Esophagus squamous epithelium (tissue), 5 donors: ENCODE data around the gene DUOXA2. TPM values are rescaled to one million over a fixed set of nuclear protein-coding genes. Genes with fewer than 3 reads are reported as not detected.
A peak's percentile ranks its signal among the peaks of the same experiment; 100 is the strongest.
"Not testable (repeated sequence)": the region's sequence is repeated elsewhere in the genome, so short reads cannot be mapped to it uniquely, and the experiment has no call there.

Experiments used
- DNase-seq: peaks from one replicate; lab custom pipeline; 2025; lab: John Stamatoyannopoulos, UW
- H3K27ac ChIP-seq, 4 donors: fragments of 200-600 bp; sonication (generic); one replicate each; pipeline ENCODE4 v1.5.1; 2016 to 2019; ENCODE audit warnings: mild to moderate bottlenecking in 1 of 4
- H3K27me3 ChIP-seq, 4 donors: fragments of 200-600 bp; sonication (generic); 1 replicate in 3 of 4; 2 replicates in 1 of 4; pipeline versions ENCODE4 v1.5.1 to v1.6.0; 2017 to 2021; ENCODE audit warnings: antibody characterized with exemption in 1 of 4
- H3K36me3 ChIP-seq, 3 donors: fragments of 200-600 bp; sonication (generic); one replicate each; pipeline ENCODE4 v1.5.1; 2016 to 2019
- H3K4me1 ChIP-seq, 3 donors: fragments of 200-600 bp; sonication (generic); one replicate each; pipeline ENCODE4 v1.5.1; 2017 to 2019
- H3K4me3 ChIP-seq, 4 donors: fragments of 200-600 bp; sonication (generic); 1 replicate in 3 of 4; 2 replicates in 1 of 4; pipeline ENCODE4 v1.5.1; 2016 to 2019; ENCODE audit warnings: mild to moderate bottlenecking in 2 of 4, moderate library complexity in 1 of 4
- H3K9me3 ChIP-seq, 3 donors: fragments of 200-600 bp; sonication (generic); one replicate each; pipeline ENCODE4 v1.5.1; 2016 to 2019
- CTCF ChIP-seq, 6 experiments: fragments of 450-650 bp in 4 of 6; fragments of 200-600 bp in 2 of 6; sonication (generic) in 2 of 6; IDR thresholded peaks; one replicate each; pipeline ENCODE4 v1.5.1; 2016 to 2019; ENCODE audit warnings: antibody characterized with exemption in 6 of 6, mild to moderate bottlenecking in 4 of 6, moderate library complexity in 4 of 6
- POLR2A ChIP-seq, 4 donors: fragments of 450-650 bp; IDR thresholded peaks; one replicate each; pipeline ENCODE4 v1.6.1; 2017; ENCODE audit warnings: antibody characterized with exemption in 4 of 4, mild to moderate bottlenecking in 4 of 4, moderate library complexity in 3 of 4
- WGBS, 2 donors: methylation state at CpG; one replicate each; pipeline ENCODE4 v1.1.5; 2018; 5-methylcytosine and 5-hydroxymethylcytosine counted together
- intact Hi-C: fragments of 100-400 bp; cut with DNase I; formaldehyde crosslinking; loops from one replicate; pipeline ENCODE4 v1.15.0; 2022
- total RNA-seq, 4 donors: library from RNA; depleted of rRNA; stranded (reverse); fragments of >200 nt; gene quantifications; one replicate each; pipeline ENCODE4 v1.1.0, GENCODE V29; 2016
- donor health status: DM: yes; HTN: yes; CAD: no.

The DUOXA2 gene
- total RNA-seq, 4 donors from 2014 or later: 6.3 to 20.6 (median 13.6) TPM; not detected in 1

DNA sequence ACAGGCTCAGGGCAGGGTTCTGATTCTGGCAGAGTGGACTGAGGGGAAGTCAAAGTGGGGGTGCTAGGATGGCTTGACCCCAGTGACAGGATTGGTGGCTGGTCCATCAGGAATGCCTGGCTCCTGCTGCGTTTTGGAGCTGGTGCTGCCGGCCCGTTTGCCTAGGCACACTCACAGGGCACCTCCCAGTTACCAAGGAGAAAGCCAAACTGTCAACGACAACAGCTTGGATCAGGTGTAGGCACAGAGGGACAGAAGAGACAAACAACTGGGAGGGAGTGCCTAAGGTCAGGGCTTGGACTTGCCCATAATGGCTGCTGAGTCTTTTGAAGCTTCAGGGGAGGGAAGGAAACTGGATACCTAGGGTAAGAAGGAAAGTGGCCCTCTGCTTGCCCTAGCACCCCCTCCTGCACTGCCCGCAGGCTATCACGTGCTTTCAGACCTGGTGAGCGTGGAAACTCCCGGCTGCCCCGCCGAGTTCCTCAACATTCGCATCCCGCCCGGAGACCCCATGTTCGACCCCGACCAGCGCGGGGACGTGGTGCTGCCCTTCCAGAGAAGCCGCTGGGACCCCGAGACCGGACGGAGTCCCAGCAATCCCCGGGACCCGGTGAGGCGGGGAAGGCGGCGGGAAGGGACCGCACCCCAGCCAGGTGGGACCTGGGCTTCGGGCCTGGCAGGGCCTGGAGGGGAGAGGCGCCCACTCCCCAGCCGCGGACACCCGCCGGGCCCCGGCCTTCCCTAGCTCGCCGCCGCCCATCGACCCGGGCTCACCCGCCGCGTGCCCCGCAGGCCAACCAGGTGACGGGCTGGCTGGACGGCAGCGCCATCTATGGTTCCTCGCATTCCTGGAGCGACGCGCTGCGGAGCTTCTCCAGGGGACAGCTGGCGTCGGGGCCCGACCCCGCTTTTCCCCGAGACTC, 20.8 kb downstream of the DUOXA2 start:
- H3K4me3 ChIP-seq: peak overlapping the region in 2 of 4 donors; percentile 16 to 49
- intact Hi-C loops: no loop called here
- H3K9me3 ChIP-seq: no peaks in the 10 kb centered on the region
- WGBS, 2 donors: 40 to 80% methylated on average over 2 to 9 of the region's 57 CpGs
- H3K27me3 ChIP-seq: peaks cover 0 to 62% (median 0%) of the 10 kb centered on the region in 4 donors
- TF ChIP-seq CTCF (IDR thresholded peaks at IDR 0.05): no peak
- TF ChIP-seq POLR2A (IDR thresholded peaks at IDR 0.05): no peak
- peaks cover 0 to 74% (median 5%) of the 10 kb centered on the region in 3 donors for H3K36me3 ChIP-seq
- H3K27ac ChIP-seq: peak overlapping the region in 2 of 4 donors; percentile 11 to 48
- DNase-seq: no peak
- H3K4me1 ChIP-seq: peaks cover 2 to 56% (median 18%) of the 10 kb centered on the region in 3 donors

DNA sequence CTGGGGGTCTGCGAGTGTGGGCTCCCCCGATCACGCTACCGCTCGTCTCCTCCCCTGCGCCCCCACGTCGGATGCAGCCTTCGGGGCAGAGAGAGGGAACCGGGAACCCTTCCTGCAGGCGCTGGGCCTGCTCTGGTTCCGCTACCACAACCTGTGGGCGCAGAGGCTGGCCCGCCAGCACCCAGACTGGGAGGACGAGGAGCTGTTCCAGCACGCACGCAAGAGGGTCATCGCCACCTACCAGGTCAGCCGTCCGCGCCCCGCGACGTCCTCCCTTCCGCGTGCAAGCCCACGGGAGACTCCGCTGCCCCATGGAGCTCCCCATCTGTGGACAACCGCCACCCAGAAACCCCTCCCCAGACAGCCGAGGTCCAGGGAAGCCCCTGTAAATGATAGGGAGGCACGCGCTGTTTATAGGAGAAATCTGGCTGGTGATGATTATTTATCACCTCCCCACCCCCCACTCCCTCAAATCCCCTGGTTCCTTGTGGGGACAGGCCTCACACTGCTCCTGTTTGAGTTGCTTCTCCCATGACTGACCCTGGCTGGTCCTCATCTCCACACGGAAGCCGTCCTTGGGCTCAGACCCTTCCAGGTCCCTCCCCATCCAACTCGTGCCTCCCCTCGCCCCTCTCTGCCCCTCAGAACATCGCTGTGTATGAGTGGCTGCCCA, 21.7 kb downstream of the DUOXA2 start:
- DNase-seq, H3K27ac ChIP-seq, intact Hi-C loops, H3K4me3 ChIP-seq, H3K9me3 ChIP-seq: not testable (repeated sequence)
- H3K36me3 ChIP-seq: peaks cover 0 to 83% (median 5%) of the 10 kb centered on the region in 3 donors
- peaks cover 2 to 47% (median 18%) of the 10 kb centered on the region in 3 donors for H3K4me1 ChIP-seq
- peaks cover 0 to 57% (median 0%) of the 10 kb centered on the region in 4 donors for H3K27me3 ChIP-seq
- WGBS, 2 donors: 31 to 55% methylated on average over 5 to 6 of the region's 37 CpGs

DNA sequence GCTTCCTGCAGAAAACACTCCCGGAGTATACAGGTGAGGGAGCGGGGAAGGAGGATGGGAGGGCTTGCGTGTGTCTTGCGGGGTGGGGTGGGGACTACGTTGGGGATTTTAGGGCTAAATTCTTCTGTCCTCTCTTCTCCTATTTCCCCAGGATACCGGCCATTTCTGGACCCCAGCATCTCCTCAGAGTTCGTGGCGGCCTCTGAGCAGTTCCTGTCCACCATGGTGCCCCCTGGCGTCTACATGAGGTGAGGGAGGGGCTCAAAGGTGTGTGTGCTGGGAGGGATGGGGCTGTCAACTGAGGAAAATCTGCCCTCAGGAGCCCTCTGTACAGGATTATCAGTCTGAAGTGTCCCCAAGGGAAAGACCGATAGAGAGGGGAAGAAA, 22.2 kb downstream of the DUOXA2 start:
- TF ChIP-seq CTCF (IDR thresholded peaks at IDR 0.05): no peak
- TF ChIP-seq POLR2A (IDR thresholded peaks at IDR 0.05): no peak
- H3K4me3 ChIP-seq: no peak overlapping the region
- WGBS, 2 donors: 23 to 51% methylated on average over 8 to 9 of the region's 10 CpGs
- no peak for DNase-seq
- peaks cover 0 to 88% (median 10%) of the 10 kb centered on the region in 3 donors for H3K36me3 ChIP-seq
- intact Hi-C loops: no loop called here
- H3K27me3 ChIP-seq: peaks cover 0 to 60% (median 0%) of the 10 kb centered on the region in 4 donors
- peaks cover 2 to 41% (median 18%) of the 10 kb centered on the region in 3 donors for H3K4me1 ChIP-seq
- H3K27ac ChIP-seq: no peak overlapping the region
- no peaks in the 10 kb centered on the region for H3K9me3 ChIP-seq

GRCh38 chr15:45137703-45138102, 23.6 kb downstream of the DUOXA2 start:
- intact Hi-C loops: no loop called here
- TF ChIP-seq POLR2A (IDR thresholded peaks at IDR 0.05) (no peak), CTCF (IDR thresholded peaks at IDR 0.05) (no peak)
- Histone ChIP-seq H3K36me3 (peaks cover 0 to 97% (median 10%) of the 10 kb centered on the region in 3 donors), H3K27ac (no peak overlapping the region), H3K4me1 (peaks cover 2 to 28% (median 14%) of the 10 kb centered on the region in 3 donors), H3K9me3 (no peaks in the 10 kb centered on the region), H3K4me3 (no peak overlapping the region), H3K27me3 (peaks cover 0 to 64% (median 0%) of the 10 kb centered on the region in 4 donors)
- no peak for DNase-seq
- 86% methylated on average over 7 to 8 of the region's 8 CpGs for WGBS, 2 donors

DNA sequence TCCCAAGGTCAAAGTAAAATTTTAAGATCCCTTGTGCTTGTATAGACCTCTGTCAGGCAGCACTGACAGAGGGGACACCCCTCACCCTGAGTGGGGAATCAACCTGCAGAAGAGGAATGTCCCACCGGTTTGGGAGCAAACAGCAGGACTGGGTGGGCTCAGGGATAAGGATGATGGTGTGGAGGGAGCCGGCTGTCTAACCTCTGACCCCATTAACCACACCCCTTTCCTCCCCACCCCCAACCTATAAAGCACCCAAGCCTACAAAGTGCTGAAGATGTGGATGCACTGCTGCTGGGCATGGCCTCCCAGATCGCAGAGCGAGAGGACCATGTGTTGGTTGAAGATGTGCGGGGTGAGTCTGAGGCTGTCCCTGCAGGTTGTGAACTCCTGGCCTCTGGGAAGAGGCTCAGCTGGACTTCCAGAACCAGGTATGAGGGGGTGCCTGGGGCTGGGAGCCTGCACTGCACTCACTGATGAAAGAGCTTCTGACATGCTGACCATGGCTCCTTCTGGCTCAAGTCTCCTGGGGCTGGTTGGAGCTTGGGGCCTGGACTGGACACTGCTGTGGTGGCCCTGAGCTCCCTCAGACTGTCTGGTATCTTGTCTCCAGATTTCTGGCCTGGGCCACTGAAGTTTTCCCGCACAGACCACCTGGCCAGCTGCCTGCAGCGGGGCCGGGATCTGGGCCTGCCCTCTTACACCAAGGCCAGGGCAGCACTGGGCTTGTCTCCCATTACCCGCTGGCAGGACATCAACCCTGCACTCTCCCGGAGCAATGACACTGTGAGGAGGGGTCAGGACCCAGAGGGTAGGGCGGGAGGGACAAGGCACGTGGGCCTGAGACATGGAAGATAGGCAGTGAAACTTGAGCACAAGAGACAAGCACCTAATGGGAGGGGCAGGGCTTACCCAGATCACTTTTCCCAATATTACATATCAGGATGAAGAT, 25.0 kb downstream of the DUOXA2 start:
- no peak for TF ChIP-seq CTCF (IDR thresholded peaks at IDR 0.05)
- no peak for TF ChIP-seq POLR2A (IDR thresholded peaks at IDR 0.05)
- Histone ChIP-seq H3K27ac (no peak overlapping the region), H3K4me1 (peaks cover 0 to 14% (median 6%) of the 10 kb centered on the region in 3 donors)

More for the DNA sequence above, 25.0 kb downstream of the DUOXA2 start:
- no peak for DNase-seq
- Histone ChIP-seq H3K9me3 (no peaks in the 10 kb centered on the region), H3K36me3 (peaks cover 0 to 97% (median 10%) of the 10 kb centered on the region in 3 donors), H3K27me3 (peaks cover 0 to 57% (median 0%) of the 10 kb centered on the region in 4 donors), H3K4me3 (no peak overlapping the region)
- intact Hi-C loops: no loop called here
- WGBS, 2 donors: 76 to 78% methylated on average over 3 to 5 of the region's 12 CpGs
